Transverse colon (tissue), 4 donors: ENCODE results near the gene PDE2A.

Source experiments
- CTCF ChIP-seq, 5 experiments: fragments of 200-600 bp in 3 of 5; fragments of 450-650 bp in 2 of 5; sonication (generic) in 3 of 5; IDR thresholded peaks; 1 replicate in 2 of 5; 2 replicates in 3 of 5; pipeline ENCODE4 v1.5.1; 2016 to 2017; ENCODE audit warnings: antibody characterized with exemption in 5 of 5, inconsistent platforms in 3 of 5, mild to moderate bottlenecking in 2 of 5, moderate library complexity in 1 of 5
- EP300 ChIP-seq: sonication (generic); formaldehyde crosslinking; IDR thresholded peaks from one replicate; pipeline ENCODE4 v1.6.1; 2017; ENCODE audit warnings: antibody characterized with exemption, low read depth
- POLR2A ChIP-seq: fragments of 450-650 bp; IDR thresholded peaks from one replicate; pipeline ENCODE4 v1.6.1; 2016; ENCODE audit warnings: antibody characterized with exemption, mild to moderate bottlenecking, moderate library complexity
- POLR2AphosphoS5 ChIP-seq, 3 donors: sonication (generic); formaldehyde crosslinking; IDR thresholded peaks; one replicate each; pipeline ENCODE4 v1.6.1; 2016; ENCODE audit warnings: antibody characterized with exemption in 3 of 3

- TF ChIP-seq CTCF (IDR thresholded peaks at IDR 0.05) (no peak), POLR2A (no peak), POLR2AphosphoS5 (IDR thresholded peaks at IDR 0.05) (no peak), EP300 (no peak)
Measured at GRCh38 chr11:72591785-72592502, 82.3 kb downstream of the PDE2A start.
